Measurements from ENCODE around the gene ZNF532. TPM values are rescaled to one million over a fixed set of nuclear protein-coding genes. Genes with fewer than 3 reads are reported as not detected.
A peak's percentile ranks its signal among the peaks of the same experiment; 100 is the strongest.

The ZNF532 gene
- total RNA-seq, 1 donor from 2014 or later = 137 TPM

GRCh38 chr18:58966005-58966677, 101.5 kb downstream of the ZNF532 start:
- H3K36me3 Mint-ChIP-seq = peaks cover 56% of the 10 kb centered on the region
- peak overlapping the region; percentile 33 for H3K4me3 Mint-ChIP-seq
- peaks cover 52% of the 10 kb centered on the region for H3K79me2 ChIP-seq (ENCODE audit: low read depth)
- H3K27me3 ChIP-seq = no peaks in the 10 kb centered on the region
- TF ChIP-seq EZH2phosphoT487 (IDR thresholded peaks at IDR 0.05) (no peak), EZH2 (IDR thresholded peaks at IDR 0.05) (no peak), CTCF (IDR thresholded peaks at IDR 0.05) (no peak)
- no peaks in the 10 kb centered on the region for H3K9me3 ChIP-seq (ENCODE audit: low read depth)
- peaks cover 25% of the 10 kb centered on the region for H3K4me1 ChIP-seq
- H4K20me1 ChIP-seq (ENCODE audit: low read depth) = peaks cover 27% of the 10 kb centered on the region
- H3K27me3 Mint-ChIP-seq (ENCODE audit: insufficient read depth, low read depth) = peaks cover 2% of the 10 kb centered on the region
- no peak overlapping the region for H2AFZ ChIP-seq (replicated peaks)
- peak overlapping the region; percentile 48 for H3K4me2 ChIP-seq
- H3K36me3 ChIP-seq = no peaks in the 10 kb centered on the region
- no peaks in the 10 kb centered on the region for H3K9me3 Mint-ChIP-seq
- H3K27ac Mint-ChIP-seq = peak overlapping the region; percentile 87
- peaks cover 10% of the 10 kb centered on the region for H3F3A ChIP-seq (ENCODE audit: low read depth)
- DNase-seq (ENCODE audit: low spot score) = peak; percentile 39
- peak overlapping the region; percentile 14 for H3K4me3 ChIP-seq
- H3K4me1 Mint-ChIP-seq = peaks cover 41% of the 10 kb centered on the region
- no peak overlapping the region for H3K9ac ChIP-seq
- H3K27ac ChIP-seq = peak overlapping the region; percentile 68

- Histone ChIP-seq H3K4me2 (no peak overlapping the region), H3K36me3 (peaks cover 4% of the 10 kb centered on the region), H2AFZ (replicated peaks) (no peak overlapping the region), H3K4me1 (peaks cover 25% of the 10 kb centered on the region), H3K9ac (no peak overlapping the region), H3K27ac (no peak overlapping the region), H3K27me3 (no peaks in the 10 kb centered on the region), H3K79me2 (ENCODE audit: low read depth) (peaks cover 52% of the 10 kb centered on the region), H3K9me3 (ENCODE audit: low read depth) (no peaks in the 10 kb centered on the region), H4K20me1 (ENCODE audit: low read depth) (peaks cover 27% of the 10 kb centered on the region), H3K4me3 (no peak overlapping the region), H3F3A (ENCODE audit: low read depth) (peaks cover 10% of the 10 kb centered on the region)
- peaks cover 2% of the 10 kb centered on the region for H3K27me3 Mint-ChIP-seq (ENCODE audit: insufficient read depth, low read depth)
- TF ChIP-seq EZH2phosphoT487 (IDR thresholded peaks at IDR 0.05) (no peak), CTCF (IDR thresholded peaks at IDR 0.05) (no peak), EZH2 (IDR thresholded peaks at IDR 0.05) (no peak)
- H3K27ac Mint-ChIP-seq = peak overlapping the region; percentile 23
- no peaks in the 10 kb centered on the region for H3K9me3 Mint-ChIP-seq
- peaks cover 38% of the 10 kb centered on the region for H3K4me1 Mint-ChIP-seq
- peaks cover 57% of the 10 kb centered on the region for H3K36me3 Mint-ChIP-seq
- no peak overlapping the region for H3K4me3 Mint-ChIP-seq
- DNase-seq (ENCODE audit: low spot score) = no peak
These were observed 102.0 kb downstream of the ZNF532 start for GRCh38 chr18:58966704-58967103.

- no peak overlapping the region for H3K4me3 ChIP-seq
- no peak for DNase-seq (ENCODE audit: low spot score)
These were observed 103.1 kb downstream of the ZNF532 start for GRCh38 chr18:58967751-58968254.

More at GRCh38 chr18:58967751-58968254, 103.1 kb downstream of the ZNF532 start:
- peaks cover 4% of the 10 kb centered on the region for H3K36me3 ChIP-seq
- Mint-ChIP-seq H3K27ac (no peak overlapping the region), H3K27me3 (ENCODE audit: insufficient read depth, low read depth) (peaks cover 2% of the 10 kb centered on the region), H3K4me3 (no peak overlapping the region), H3K4me1 (peaks cover 38% of the 10 kb centered on the region), H3K9me3 (no peaks in the 10 kb centered on the region), H3K36me3 (peaks cover 56% of the 10 kb centered on the region)
- H3K9ac ChIP-seq = no peak overlapping the region
- H4K20me1 ChIP-seq (ENCODE audit: low read depth) = peaks cover 27% of the 10 kb centered on the region
- peaks cover 25% of the 10 kb centered on the region for H3K4me1 ChIP-seq
- H3F3A ChIP-seq (ENCODE audit: low read depth) = peaks cover 10% of the 10 kb centered on the region
- H3K27ac ChIP-seq = peak overlapping the region; percentile 29
- TF ChIP-seq EZH2phosphoT487 (IDR thresholded peaks at IDR 0.05) = no peak
- no peak for TF ChIP-seq EZH2 (IDR thresholded peaks at IDR 0.05)
- TF ChIP-seq CTCF (IDR thresholded peaks at IDR 0.05) = no peak
- no peak overlapping the region for H2AFZ ChIP-seq (replicated peaks)
- H3K79me2 ChIP-seq (ENCODE audit: low read depth) = peaks cover 62% of the 10 kb centered on the region
- H3K4me2 ChIP-seq = no peak overlapping the region
- no peaks in the 10 kb centered on the region for H3K9me3 ChIP-seq (ENCODE audit: low read depth)
- H3K27me3 ChIP-seq = no peaks in the 10 kb centered on the region
